ENCODE measurements around the gene OCEL1. TPM values are rescaled to one million over a fixed set of nuclear protein-coding genes. Genes with fewer than 3 reads are reported as not detected.

Gene OCEL1
- total RNA-seq, 1 experiment from 2014 or later: 5.6 TPM

GRCh38 chr19:17259118-17259780 is 33.2 kb downstream of the OCEL1 start:
- no peaks in the 10 kb centered on the region for H3F3A ChIP-seq (ENCODE audit: low read length, unreplicated experiment)
- DNase-seq (no peak), ATAC-seq (no peak)
- H3K9ac ChIP-seq (ENCODE audit: low read length): no peak overlapping the region
- no peaks in the 10 kb centered on the region for H3K27me3 ChIP-seq (ENCODE audit: low read length)
- CTCF ChIA-PET: no interaction called here
- H3K9me2 ChIP-seq (replicated peaks; ENCODE audit: low read length): no peaks in the 10 kb centered on the region
- no peak overlapping the region for H2AFZ ChIP-seq (ENCODE audit: low read length)
- 0 out of 2 replicates have a peak, but pooled peaks cover 5% of the 10 kb centered on the region for H3K9me3 ChIP-seq (ENCODE audit: low read length)
- POLR2A ChIA-PET (ENCODE audit: unreplicated experiment): no interaction called here
- no TSS peak for BruUV-seq (replicated peaks)
- H3K27ac ChIP-seq (ENCODE audit: low read length): no peak overlapping the region
- intact Hi-C loops (cut with micrococcal nuclease): no loop called here
- TF ChIP-seq CTCF (conservative IDR thresholded peaks at IDR 0.05; ENCODE audit: low read depth, low read length) (no peak), EZH2phosphoT487 (IDR thresholded peaks at IDR 0.05; ENCODE audit: borderline replicate concordance, low read length) (no peak), EZH2 (IDR thresholded peaks at IDR 0.05; ENCODE audit: low read length, unreplicated experiment) (no peak)
- no peaks in the 10 kb centered on the region for H3K79me2 ChIP-seq (ENCODE audit: low read length)
- no peaks in the 10 kb centered on the region for H3K36me3 ChIP-seq (ENCODE audit: low read depth, low read length)
- H3K4me3 ChIP-seq (ENCODE audit: low read length): no peak overlapping the region
- H4K20me1 ChIP-seq (ENCODE audit: low read length): no peaks in the 10 kb centered on the region
- H3K4me1 ChIP-seq (ENCODE audit: insufficient read depth, low read length): no peaks in the 10 kb centered on the region
- no peak overlapping the region for H3K4me2 ChIP-seq (ENCODE audit: low read length)

- H3K4me1 ChIP-seq (ENCODE audit: insufficient read depth, low read length): no peaks in the 10 kb centered on the region
- no peaks in the 10 kb centered on the region for H3K79me2 ChIP-seq (ENCODE audit: low read length)
- H3K36me3 ChIP-seq (ENCODE audit: low read depth, low read length): no peaks in the 10 kb centered on the region
- TF ChIP-seq CTCF (conservative IDR thresholded peaks at IDR 0.05; ENCODE audit: low read depth, low read length) (no peak), EZH2phosphoT487 (IDR thresholded peaks at IDR 0.05; ENCODE audit: borderline replicate concordance, low read length) (no peak), EZH2 (IDR thresholded peaks at IDR 0.05; ENCODE audit: low read length, unreplicated experiment) (no peak)
- intact Hi-C loops (cut with micrococcal nuclease): no loop called here
- H3K27ac ChIP-seq (ENCODE audit: low read length): no peak overlapping the region
- 0 out of 2 replicates have a peak, but pooled peaks cover 5% of the 10 kb centered on the region for H3K9me3 ChIP-seq (ENCODE audit: low read length)
- CTCF ChIA-PET: interaction anchor here (0.6 to 0.9 kb wide), 2 partner anchors 11 to 45 kb away, joined by 3 to 4 read pairs; partner anchors contain the start of gene MRPL34
- no peak for ATAC-seq
- H3K9me2 ChIP-seq (replicated peaks; ENCODE audit: low read length): no peaks in the 10 kb centered on the region
- no peaks in the 10 kb centered on the region for H3K27me3 ChIP-seq (ENCODE audit: low read length)
- H3F3A ChIP-seq (ENCODE audit: low read length, unreplicated experiment): no peaks in the 10 kb centered on the region
- no TSS peak for BruUV-seq (replicated peaks)
- no peak for DNase-seq
- H3K4me2 ChIP-seq (ENCODE audit: low read length): no peak overlapping the region
- H4K20me1 ChIP-seq (ENCODE audit: low read length): no peaks in the 10 kb centered on the region
- POLR2A ChIA-PET (ENCODE audit: unreplicated experiment): no interaction called here
- no peak overlapping the region for H3K9ac ChIP-seq (ENCODE audit: low read length)
- H3K4me3 ChIP-seq (ENCODE audit: low read length): no peak overlapping the region
- no peak overlapping the region for H2AFZ ChIP-seq (ENCODE audit: low read length)
Observed at GRCh38 chr19:17259934-17260333, 33.9 kb downstream of the OCEL1 start.

GRCh38 chr19:17260842-17261325 is 34.9 kb downstream of the OCEL1 start:
- H3K27ac ChIP-seq (ENCODE audit: low read length): no peak overlapping the region
- H3K36me3 ChIP-seq (ENCODE audit: low read depth, low read length): no peaks in the 10 kb centered on the region
- H3K9me3 ChIP-seq (ENCODE audit: low read length): 0 out of 2 replicates have a peak, but pooled peaks cover 5% of the 10 kb centered on the region
- no peak overlapping the region for H3K4me2 ChIP-seq (ENCODE audit: low read length)
- BruUV-seq (replicated peaks): no TSS peak
- intact Hi-C loops (cut with micrococcal nuclease): loop anchor here (1.0 kb wide), 1 partner anchor 21 kb away; no protein-coding TSS in a partner anchor
- ATAC-seq (peak; percentile 100), DNase-seq (peak; percentile 89)
- H3K9me2 ChIP-seq (replicated peaks; ENCODE audit: low read length): no peaks in the 10 kb centered on the region
- peak overlapping the region; percentile 79 for H2AFZ ChIP-seq (ENCODE audit: low read length)
- TF ChIP-seq CTCF (conservative IDR thresholded peaks at IDR 0.05; ENCODE audit: low read depth, low read length) (peak; percentile 94), EZH2 (IDR thresholded peaks at IDR 0.05; ENCODE audit: low read length, unreplicated experiment) (no peak)
- no peaks in the 10 kb centered on the region for H4K20me1 ChIP-seq (ENCODE audit: low read length)
- no peak overlapping the region for H3K4me3 ChIP-seq (ENCODE audit: low read length)
- POLR2A ChIA-PET (ENCODE audit: unreplicated experiment): no interaction called here
- H3K9ac ChIP-seq (ENCODE audit: low read length): no peak overlapping the region
- no peaks in the 10 kb centered on the region for H3K4me1 ChIP-seq (ENCODE audit: insufficient read depth, low read length)
- CTCF ChIA-PET: interaction anchor here (0.6 to 0.9 kb wide), 2 partner anchors 12 to 44 kb away, joined by 3 to 4 read pairs; partner anchors contain the start of gene MRPL34
- H3K79me2 ChIP-seq (ENCODE audit: low read length): no peaks in the 10 kb centered on the region
- H3F3A ChIP-seq (ENCODE audit: low read length, unreplicated experiment): no peaks in the 10 kb centered on the region
- H3K27me3 ChIP-seq (ENCODE audit: low read length): no peaks in the 10 kb centered on the region
